HG03521 (cell line): ENCODE measurements around the gene FHOD1.

ENCODE experiments used
- ATAC-seq: cut with Tn5 transposase; IDR thresholded peaks from one replicate; pipeline ENCODE4 v1.9.1; 2021; ENCODE audit warnings: mild to moderate bottlenecking, moderate library complexity; ENCODE audit not compliant: unreplicated experiment

The FHOD1 gene

DNA sequence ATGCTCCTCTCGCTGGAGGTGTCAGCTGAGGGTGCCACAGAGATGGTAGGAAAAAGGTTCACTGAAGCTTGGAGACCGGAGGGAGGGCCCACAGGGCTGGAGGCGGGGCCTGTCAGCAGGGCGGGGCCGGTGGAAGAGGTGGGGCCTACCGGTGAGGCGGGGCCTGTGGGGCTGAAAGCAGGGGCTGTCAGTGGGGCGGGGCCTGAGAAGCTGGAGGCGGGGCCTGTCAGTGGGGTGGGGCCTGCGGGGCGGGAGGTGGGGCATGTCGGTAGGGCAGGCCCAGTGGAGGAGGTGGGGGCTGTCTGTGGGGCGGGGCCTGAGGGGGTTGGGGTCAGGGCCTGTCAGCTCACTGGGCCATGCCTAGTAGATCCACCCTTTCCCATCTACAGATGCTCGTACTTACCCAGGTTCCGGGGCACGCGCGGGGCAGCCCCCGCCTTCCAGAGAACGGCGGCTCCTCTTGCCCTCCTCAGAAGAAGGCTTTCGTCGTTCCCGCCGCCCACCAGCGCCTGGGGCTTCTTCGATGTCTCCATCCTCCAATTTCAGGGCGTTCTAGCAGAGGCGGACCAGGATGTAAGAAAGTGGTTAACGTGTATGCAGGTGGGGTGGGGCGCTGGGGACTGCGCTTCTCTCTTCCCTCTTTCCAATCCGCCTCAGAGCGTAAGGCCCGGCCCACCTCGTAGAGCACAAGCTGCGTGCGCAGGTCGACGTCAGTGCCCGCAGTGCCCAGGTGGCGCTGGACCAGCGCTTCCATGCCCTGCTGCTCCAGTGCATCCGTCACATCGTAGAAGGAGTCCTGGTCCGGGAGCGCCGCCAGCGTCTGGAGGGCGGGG is 10.5 kb downstream of the FHOD1 start:
- no peak for ATAC-seq

DNA sequence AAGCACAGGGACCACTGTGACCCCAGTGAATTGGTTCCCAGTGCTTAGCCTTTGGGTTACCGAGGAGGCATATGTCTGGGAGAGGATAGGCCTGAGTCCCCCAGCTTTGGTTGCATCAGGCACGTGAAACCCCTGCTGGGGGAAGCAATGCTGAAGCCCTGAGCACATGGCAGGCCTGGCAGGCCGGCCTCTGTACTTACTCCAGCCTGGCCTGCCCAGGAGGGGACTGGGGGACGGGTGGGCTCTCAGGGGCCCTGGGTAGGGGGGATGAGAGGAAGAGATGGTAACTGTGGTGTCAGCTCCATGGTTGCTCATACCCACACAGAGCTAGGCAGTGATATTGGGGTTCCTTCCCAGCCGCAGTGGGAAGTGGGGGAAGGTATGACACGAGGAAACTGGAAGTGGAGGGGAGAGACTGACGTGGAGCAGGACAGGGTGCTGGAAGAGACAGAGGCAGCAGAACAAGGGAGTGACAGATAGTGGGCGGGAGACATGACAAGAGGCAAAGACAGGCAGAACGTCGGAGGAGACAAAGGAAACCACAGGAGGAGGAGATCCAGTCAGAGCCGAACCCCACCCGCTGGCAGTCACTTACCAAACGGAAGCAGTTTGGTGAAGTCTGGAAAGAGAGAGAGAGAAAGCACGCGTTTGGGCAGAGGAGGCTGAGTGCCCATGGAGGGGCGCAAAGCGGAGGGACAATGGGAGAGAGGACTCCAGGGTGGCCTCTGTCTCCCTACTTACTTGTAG is 11.3 kb downstream of the FHOD1 start:
- no peak for ATAC-seq

DNA sequence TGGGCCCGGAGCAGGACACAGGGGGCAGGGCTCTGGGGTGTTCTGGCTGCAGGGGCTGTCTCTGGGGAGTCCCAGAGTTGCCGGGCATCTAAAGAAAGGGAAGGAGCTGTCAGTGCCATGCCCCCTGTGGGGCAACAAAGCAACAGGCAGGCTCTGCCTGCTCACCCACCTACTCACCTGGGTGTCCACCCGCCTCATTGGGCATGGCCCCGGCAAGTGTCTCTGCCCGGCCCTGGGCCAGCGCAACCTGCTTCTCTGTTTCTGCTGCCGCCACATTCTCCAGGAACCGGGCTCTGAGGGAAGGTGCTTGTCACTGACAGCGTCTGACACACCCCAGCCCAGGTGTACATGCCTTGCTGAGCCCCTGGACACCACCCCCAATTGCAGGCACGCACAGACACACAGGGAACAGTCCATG is 13.1 kb downstream of the FHOD1 start:
- ATAC-seq, result no peak

DNA sequence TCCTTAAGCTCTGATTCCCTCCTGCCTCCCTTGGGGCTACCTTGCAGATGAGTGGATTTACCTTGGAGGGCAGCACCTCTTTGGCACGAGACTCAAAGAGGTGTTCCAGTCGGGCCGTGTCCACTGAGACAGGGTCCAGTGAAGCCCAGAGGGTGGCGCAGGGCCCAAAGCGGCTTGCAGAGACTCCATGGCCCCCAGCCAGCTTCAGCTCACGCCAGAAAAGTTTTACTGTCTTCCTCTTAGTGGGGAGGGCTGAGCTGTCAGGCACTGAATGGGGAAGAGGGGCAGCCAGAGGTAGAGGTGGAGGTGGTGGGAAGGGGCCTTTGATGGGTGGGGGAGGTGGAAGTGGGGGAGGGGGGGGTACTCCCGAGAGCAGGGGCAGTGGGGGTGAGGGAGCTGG is 13.7 kb downstream of the FHOD1 start:
- no peak for ATAC-seq

DNA sequence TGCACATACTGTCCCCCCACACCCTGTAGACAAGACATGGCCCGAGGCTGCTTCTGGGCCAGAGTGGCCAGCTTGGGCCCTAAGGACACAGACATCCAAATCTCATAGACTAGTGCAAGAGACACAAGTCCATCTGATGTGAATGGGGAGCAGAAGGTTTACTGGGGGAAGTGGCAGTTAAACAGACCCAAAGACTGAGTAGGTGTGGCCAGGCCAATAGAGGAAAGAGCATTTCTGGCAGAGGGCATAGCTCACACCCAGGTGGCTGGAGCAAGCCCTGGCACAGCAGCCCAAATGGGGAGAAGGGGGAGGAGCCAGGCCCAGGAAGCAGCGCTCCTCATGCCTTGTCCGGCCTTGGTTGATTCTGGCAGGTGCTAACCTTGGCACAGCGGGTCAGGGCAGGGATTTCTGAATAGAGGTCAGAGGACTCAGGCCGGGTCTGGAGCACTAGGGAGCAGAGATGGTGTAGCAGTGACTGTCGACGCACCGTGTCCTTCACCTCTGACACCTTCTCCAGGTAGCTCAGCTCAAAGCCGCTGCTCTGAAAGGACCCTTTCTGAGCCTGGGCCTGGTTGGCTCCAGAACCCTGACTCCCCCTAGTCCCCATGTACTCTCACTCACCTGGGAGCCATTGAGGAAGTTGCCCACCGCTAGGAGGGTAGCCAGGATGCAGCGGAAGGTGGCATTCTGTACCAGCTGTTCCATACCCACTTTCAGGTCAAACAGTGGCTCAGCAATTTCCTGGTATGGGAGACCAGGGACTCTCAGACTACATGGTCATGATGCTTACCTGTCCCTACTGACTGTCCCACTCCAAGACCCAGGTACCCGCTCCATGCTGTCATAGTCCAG is 16.2 kb downstream of the FHOD1 start:
- no peak for ATAC-seq

DNA sequence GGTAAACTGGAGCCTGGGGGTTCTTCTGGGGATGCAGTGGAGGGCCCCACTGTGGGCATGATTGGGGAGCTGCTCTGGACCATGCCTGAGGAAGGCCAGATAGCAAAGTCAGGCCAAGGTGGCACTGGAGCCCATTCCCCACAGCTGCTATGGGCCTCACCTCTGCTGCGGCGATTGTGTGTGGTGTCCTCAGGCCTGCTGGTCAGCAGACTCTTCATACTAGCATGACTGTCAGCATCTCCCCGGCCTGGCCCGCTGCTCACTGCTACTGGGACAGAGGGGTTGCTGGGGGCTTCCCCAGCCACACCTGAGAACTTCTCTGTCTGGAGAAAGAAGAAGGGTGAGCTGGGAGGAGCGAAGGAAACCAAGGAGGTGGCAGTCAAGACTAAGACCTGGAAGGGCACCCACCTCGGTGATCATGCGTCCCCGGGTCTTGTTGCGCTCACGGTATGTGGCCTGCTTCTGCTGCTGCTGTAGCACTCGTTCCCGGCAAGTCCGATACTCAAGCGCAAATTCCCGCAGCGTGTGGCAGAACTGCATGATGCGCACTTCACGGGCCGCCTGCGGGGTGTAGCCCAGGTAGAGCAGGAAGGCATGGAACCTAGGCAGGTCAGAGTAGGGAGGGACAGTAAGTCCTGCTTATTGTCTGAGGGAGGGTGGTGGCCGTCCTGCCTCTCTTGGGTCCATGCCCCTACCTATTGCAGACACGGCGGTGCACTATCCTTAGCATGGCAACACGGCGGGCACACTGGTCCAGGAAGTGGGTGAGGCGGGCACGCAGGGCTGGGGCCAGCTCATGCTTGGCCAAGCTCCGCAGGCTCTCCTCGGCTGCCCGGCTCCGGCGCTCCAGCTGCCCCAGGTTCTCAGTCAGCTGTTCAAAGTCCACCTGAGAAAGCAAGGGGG is 17.1 kb downstream of the FHOD1 start:
- no peak for ATAC-seq

DNA sequence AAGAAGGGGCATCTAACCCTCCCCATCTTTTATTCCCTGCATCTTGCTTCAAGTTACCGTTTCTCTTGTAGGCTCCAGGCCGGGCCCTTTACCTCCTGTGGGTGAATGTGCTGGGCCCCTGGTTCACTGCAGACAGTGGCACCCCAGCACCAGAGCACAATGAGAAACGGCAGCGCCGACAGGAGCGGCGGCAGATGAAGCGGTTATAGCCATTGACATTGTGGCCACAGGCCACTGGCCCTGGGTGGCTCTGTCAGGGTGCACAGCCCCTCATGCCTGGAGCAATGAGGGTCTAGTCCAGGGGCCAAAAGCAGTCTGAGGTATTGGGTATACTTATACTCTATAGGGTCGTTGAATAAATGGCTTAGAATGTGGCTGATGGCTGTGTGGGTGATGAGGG is 18.4 kb downstream of the FHOD1 start:
- no peak for ATAC-seq

DNA sequence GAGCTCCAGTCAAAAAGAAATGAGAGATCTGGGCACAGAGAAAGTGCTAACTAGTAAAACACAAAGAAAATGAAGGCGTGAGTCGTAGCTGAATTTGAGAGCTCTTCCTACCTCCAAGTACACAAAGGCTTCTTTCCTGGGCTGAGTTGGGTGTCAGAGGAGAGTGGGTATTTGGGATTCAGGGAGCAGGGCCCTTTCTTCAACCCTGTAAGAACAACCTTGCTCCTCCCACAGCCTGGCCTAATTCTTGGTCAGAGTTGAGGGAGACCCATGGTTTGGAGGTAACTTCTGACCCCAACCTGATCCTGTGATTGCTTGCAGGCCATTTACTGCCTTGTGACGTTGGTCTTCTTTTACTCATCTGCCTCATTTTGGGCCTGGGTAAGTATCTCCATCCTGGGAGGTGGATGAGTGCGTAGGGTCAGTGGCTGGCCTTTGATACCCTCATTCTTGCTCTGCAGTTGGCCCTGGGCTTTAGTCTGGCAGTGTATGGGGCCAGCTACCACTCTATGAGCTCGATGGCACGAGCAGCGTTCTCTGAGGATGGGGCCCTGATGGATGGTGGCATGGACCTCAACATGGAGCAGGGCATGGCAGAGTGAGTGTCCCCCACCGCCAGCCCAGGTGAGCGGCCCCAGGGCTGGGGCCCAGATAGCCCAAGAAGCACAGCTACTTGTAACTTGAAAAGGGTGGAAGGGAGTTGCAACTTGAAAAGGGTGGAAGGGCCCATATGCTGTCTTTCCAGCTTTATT is 19.1 kb downstream of the FHOD1 start:
- ATAC-seq, result no peak

DNA sequence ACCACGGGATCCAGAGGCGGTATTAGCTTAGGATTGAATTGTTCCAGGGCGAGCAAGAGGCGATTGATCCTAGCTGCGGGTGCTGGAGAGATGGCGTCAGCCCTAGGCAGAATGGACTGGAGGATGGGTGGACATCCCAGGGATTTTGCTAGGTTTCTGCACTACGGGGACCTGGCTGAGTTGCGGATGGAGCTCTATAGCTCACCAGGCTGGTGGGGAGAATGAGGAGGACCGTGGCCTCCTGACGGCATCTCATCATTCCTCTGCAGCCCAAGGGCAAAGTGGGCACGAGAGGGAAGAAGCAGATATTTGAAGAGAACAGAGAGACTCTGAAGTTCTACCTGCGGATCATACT is 19.7 kb downstream of the FHOD1 start:
- ATAC-seq, result no peak

DNA sequence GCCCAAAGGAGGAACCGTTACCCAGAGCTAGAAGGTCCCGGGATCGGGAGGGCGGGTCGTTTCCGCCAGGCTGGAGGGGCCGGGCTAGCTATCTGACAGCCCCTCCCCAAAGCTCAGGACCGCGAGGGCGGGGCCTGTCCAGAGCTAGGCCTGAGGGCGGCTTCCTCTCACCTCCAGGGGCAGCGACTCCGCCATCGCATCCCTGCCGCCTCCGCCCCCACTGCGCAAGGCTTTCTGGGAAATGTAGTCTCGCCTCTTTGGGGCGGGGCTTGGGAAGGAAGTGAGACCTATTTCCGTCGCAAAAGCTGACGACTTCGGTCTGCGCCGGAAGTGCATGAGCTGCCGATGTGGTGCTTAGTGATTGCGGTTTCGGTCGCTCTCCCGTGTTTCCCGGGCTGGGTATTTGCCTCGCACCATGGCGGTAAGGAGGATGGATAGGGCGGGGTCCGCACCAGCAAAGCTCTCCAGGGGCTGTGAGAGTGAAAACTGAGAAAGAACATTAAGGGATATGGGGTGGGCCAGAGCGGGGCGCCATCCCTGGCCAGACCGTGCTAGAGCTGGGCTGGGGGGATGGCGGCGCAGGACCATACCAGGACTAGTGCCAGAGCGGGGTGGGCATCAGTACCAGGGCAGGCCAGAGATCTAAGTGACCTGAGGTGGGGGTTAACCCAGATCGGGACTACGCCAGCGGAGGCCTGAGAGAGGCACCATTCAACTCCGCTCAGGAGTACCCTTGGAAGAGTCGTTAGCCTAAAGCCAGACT is 20.3 kb downstream of the FHOD1 start, which contains the start of gene TMEM208:
Gene TMEM208, plus strand, starts transcription at position 327 of the 763 bp plus-strand sequence. Its CDS starts 89 bp downstream, at position 416.
- peak; percentile 95 for ATAC-seq

DNA sequence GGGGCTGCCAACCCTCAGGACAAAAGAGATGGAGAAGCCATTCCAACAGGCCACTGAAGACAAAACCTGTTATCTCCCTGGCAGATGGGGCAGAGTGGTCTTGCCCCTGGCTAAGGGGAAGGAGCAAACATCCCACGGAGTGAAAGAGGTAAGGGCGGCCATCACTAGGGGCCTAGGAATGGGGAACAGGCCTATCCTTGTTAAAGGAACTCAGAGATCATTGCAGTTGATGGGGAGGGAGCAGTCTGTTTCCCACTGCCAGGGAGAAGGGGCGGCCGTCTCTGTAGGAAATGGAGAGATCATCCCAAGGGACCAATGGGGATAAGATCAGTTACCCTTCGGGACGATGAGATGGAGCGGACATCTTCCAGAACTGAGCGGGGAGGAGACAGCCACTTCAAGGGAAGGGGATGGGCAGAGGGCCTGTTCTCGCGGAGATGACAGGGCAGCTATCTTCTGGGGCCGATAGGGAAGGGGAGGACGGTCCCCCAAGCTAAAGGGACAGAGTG is 20.9 kb downstream of the FHOD1 start:
- no peak for ATAC-seq

DNA sequence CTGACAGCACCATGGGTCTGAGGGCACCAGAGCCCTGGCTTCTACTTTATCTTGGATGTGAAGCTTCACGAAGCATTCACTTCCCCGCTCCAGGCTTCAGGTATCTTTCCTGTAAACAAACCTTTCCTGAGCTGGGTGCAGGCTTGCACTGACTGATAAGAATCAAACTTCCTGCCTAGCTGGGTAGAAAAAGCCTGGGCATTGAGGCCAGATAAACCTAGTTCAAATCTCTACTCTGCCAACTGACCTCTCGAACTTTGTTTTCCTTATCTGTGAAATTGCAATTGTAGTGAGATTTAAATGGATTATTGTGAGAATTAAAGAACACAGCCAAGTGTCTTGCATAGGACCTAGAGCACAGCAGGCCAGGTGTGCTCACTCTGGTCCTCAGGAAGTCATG is 23.3 kb downstream of the FHOD1 start:
- ATAC-seq, result no peak

DNA sequence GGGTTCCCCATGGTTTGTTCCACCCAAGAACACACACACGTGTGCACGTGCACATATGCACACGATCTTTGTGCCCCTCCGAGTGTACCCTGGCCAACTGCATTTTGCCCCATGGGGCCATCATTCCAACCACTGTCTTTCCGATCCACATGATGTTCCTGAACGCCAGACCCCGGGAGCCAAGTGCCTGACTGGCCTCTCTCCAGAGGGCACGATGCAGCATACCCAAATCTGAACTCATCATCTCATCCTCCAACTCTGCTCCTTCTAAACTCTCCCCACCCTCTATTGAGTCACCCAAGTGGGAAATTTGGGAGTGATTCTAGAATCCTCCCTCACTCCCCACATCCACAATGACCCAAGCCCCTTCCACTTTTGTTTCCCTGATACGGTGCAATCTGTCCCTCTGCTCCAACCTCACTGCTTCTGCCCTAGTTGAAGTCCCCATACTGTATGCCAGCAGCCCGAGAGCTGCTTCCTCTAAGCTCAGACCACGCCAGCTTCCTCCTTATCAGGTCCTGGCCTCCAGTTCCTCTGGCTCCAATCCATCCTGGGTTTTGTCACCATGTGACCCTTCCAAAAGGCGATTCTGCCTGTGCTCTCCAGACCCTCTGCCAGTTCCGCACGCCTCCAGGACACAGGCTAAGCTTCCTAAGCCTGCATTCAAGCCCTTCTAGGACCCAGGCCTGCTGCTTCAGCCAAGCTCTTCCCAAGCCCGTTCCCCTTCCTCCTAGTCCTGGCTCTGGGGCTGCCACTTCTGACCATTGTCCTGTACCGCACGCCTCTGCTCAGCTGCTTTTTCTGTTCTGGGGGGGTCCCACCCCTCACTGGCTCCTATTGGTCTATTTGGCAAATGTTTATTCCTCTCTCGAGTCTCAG is 30.4 kb downstream of the FHOD1 start:
- no peak for ATAC-seq

DNA sequence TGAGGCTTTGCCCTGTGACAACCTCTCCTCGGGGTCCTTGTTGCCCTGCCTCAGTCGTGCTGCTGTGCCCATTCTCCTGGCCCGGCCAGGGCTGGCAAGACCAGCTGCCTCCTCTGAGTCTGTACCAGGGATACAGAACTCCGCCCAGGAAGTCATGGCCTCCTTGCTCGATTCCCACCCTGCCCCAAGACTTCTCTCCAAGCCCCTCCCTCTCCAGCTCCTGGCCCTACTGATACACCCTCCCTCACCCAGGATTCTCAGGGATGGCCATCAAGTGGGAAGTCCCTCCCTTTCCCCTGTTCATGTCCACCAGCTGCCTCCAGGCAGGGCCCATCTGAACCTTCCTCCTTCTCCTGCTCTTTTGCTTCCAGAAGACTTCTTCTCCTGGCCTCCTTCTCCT is 31.6 kb downstream of the FHOD1 start:
- no peak for ATAC-seq

DNA sequence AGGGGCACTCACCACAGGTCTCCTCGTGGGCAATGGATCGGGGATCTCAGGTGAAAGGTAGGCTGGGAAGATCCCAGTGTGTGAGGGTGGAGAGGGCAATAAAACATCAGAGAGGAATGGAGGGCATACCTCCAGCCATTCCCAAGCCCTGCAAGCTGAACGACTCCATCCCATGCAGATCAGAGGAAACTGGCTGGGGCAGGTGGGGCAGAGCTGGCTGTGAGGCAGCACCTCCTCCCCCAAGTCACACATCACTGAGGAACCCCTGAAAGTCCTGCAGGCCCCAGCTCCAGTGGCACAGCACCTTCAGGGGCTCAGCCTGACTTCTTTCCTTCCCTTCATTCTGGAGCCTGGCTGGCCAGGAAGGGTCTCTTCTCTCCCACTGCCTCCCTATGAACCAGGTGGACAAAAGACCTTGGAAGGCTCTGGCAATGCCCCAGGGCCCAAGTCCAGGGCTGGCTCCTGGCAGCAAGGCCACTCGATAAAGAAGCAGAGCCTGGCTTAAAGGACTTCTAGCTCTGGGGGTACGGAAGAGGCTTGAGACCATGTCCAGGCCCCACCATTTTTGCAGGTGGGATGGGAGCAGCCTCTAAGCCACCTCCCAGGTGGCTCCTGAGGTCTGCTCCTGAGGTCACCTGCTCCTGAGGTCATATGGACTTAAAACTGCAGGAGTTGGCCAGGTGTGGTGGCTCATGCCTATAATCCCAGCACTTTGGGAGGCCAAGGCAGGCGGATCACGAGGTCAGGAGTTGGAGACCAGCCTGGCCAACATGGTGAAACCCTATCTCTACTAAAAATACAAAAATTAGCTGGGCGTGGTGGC is 33.9 kb downstream of the FHOD1 start:
- no peak for ATAC-seq

DNA sequence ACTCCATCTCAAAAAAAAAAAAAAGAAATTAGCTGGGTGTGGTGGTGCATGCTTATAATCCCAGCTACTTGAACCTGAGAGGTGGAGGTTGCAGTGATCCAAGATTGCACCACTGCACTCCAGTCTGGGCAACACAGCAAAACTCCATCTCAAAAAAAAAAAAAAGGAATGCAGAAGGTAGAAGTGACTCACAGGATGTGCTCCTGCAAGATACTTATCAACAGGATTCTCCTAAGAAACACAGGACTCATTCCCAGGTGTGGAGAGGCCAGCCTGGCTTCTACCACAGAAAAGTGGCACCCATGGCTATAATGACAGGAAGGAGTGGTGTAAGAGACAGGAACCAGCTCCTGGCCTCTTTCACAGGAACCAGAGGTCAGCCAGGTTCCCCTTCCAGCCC is 34.5 kb downstream of the FHOD1 start:
- ATAC-seq, result no peak

DNA sequence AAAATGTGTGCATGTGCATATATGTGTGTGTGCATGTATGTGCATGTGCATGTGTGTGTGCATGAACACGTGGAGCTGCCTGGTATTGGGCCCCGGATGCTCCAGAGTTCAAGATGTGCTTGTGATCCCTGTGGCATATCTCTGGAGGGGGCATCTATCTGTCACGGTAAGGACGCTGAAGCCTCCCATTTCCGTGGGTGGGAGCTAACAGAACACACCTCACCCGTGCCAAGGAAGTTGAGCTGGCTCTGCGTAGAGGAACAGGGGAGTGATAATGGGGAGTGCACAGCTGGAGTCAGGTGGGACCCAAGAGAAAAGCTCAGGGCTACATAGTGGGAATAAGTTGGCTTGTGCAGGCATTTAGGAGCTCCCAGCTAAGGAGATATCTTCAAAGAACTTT is 35.6 kb downstream of the FHOD1 start:
- ATAC-seq, result no peak
